Measurements from ENCODE around the gene PHACTR1.

- TF ChIP-seq CTCF (IDR thresholded peaks at IDR 0.05), result no peak
- TF ChIP-seq POLR2A (IDR thresholded peaks at IDR 0.05), result no peak
Measured at GRCh38 chr6:12716298-12716916, at the start of gene PHACTR1.

All from testis (tissue), 2 donors.